ENCODE measurements around the gene NUBP2.

NUBP2 gene

DNA sequence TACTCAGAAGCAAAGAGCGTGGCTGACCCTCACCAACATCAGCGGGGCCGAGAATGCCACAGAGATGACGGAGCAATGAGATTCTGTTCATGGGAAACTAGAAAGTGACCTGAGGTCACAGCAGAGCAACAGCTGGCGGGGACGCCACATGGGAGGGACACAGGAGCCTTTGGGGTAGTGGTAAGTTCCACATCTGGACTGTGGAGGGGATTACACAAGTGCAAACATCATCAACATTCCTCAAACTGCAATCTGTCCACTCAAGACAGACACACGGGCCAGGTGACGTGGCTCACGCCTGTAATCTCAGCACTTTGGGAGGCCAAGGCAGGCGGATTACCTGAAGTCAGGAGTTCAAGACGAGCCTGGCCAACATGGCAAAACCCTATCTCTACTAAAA is 32.7 kb downstream of the NUBP2 start:
- H3K4me3 ChIP-seq (ENCODE audit: low read depth, low read length): no peak overlapping the region
- H3K27me3 ChIP-seq: no peaks in the 10 kb centered on the region
- no peaks in the 10 kb centered on the region for H3K9me3 ChIP-seq
- peaks cover 14% of the 10 kb centered on the region for H3K36me3 ChIP-seq
- no peak for TF ChIP-seq CTCF (IDR thresholded peaks at IDR 0.05; ENCODE audit: low read depth, low read length)
- H3K4me1 ChIP-seq: no peaks in the 10 kb centered on the region
- no peak for DNase-seq

DNA sequence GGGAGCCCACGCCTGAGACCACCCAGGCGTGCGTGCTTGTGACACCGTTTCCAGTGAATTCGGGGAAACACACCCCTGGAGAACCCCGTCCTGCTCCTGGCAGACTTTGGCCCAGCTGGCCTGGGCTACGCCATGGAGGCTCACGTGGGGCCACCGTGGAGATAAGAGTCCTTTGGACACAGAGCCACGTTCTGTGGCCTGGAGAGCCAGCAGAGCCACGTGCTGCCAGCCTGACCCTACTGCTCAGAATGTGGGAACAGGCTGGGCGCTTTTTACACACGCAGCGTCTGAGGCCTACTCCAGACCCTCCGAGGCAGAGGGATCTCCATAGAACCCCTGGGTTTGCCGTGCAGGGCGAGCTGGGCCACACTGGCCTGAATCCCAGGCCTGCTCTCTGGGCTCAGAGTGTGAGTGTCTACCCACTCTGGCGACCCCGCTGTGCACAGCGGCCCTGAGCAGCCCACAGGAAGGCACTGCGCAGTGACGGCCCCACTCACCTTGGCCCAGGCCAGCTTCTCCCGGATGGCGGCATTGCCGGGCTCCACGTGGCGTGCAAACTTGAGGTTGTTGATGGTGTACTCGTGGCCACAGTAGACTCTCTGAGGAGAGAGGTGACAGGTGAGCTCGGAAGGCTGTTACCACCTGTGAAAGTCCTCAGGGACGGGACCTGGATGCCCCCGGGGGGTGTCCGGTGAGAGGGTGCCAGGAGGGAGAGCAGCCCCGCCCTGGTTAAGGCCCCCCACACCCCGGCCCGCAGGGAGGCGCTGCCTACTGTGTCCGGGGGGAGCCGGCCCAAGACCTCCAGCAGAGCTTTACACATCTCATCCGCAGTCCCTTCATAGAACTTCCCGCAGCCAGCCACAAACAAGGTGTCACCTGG is 33.9 kb downstream of the NUBP2 start:
- H3K27me3 ChIP-seq: no peaks in the 10 kb centered on the region
- no peak for TF ChIP-seq CTCF (IDR thresholded peaks at IDR 0.05; ENCODE audit: low read depth, low read length)
- H3K4me1 ChIP-seq: no peaks in the 10 kb centered on the region
- DNase-seq: no peak
- H3K9me3 ChIP-seq: no peaks in the 10 kb centered on the region
- no peak overlapping the region for H3K4me3 ChIP-seq (ENCODE audit: low read depth, low read length)
- peaks cover 14% of the 10 kb centered on the region for H3K36me3 ChIP-seq

DNA sequence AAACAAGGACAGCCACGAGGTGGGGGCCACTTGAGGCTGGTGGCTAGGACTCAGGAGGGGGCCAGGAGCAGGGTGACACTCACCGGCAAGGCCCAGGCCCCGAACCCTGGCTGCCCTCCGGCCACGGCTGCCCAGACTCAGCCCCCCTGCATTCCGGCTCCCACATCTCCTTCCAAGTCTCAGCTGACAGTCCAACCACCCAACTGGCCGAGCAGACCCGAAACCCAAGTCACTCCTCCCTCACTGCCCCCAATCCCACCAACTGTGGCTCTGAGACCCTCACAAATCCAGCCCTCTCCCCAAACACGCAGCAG is 34.5 kb downstream of the NUBP2 start:
- H3K9me3 ChIP-seq: no peaks in the 10 kb centered on the region
- H3K4me1 ChIP-seq: no peaks in the 10 kb centered on the region
- no peak for TF ChIP-seq CTCF (IDR thresholded peaks at IDR 0.05; ENCODE audit: low read depth, low read length)
- peaks cover 17% of the 10 kb centered on the region for H3K36me3 ChIP-seq
- no peak for DNase-seq
- no peak overlapping the region for H3K4me3 ChIP-seq (ENCODE audit: low read depth, low read length)
- H3K27me3 ChIP-seq: no peaks in the 10 kb centered on the region

DNA sequence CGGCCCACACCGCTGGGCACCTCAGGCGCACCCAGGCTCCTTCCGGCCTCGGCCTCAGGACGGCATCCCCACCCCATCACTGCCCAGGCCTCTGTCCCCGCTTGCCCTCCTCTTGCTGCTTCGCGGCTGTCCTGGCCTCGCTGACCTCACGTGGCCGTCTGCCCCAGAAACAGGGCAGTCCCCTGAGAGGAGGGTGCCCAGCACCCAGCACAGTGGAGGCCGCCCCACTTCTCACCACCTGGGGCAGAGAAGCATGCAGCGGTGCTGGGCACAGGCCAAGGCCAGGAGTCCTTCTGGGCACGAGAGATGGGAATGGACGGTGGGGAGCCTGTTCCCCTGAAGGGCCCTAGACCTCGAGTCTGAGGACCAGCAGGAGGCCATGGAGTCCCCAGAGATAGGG is 35.0 kb downstream of the NUBP2 start:
- no peak for TF ChIP-seq CTCF (IDR thresholded peaks at IDR 0.05; ENCODE audit: low read depth, low read length)
- Histone ChIP-seq H3K27me3 (no peaks in the 10 kb centered on the region), H3K36me3 (peaks cover 17% of the 10 kb centered on the region), H3K9me3 (no peaks in the 10 kb centered on the region), H3K4me1 (no peaks in the 10 kb centered on the region), H3K4me3 (ENCODE audit: low read depth, low read length) (no peak overlapping the region)
- DNase-seq: no peak

DNA sequence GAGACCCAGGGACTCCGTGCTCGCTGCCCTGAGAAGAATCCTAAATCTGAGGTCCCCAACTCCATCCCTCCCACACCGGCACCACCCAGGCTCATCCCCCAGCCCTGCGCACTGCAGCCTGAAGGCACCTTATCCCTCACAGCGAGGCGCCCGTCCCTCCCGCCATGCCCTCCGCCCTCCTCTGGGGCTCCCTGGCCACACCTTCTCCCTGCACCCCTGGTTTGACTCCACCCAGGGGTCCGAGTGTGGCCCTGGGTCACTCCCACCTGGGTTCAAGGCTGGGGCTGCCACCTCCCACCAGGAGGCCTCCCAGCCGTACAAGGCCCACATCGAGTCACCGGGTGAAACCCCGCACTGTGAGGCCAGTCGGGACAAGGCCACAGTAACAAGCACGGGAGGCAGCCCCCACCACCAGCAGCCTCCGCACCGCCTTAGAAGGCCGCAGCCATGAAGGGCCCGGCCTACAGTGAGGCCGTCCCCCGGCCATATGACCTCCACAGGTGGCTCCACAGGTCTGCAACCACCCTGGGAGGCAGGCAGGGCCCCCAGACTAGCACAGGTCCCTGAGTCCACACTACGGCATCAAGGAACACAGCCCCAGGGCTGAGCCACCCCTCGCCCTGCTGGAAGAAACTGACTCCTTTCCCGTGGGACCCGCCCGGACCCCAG is 35.6 kb downstream of the NUBP2 start:
- TF ChIP-seq CTCF (IDR thresholded peaks at IDR 0.05; ENCODE audit: low read depth, low read length): no peak
- no peak for DNase-seq
- no peaks in the 10 kb centered on the region for H3K27me3 ChIP-seq
- H3K4me3 ChIP-seq (ENCODE audit: low read depth, low read length): no peak overlapping the region
- H3K4me1 ChIP-seq: no peaks in the 10 kb centered on the region
- peaks cover 17% of the 10 kb centered on the region for H3K36me3 ChIP-seq
- H3K9me3 ChIP-seq: no peaks in the 10 kb centered on the region

Measured in BE2C (cell line).